GM12874 (cell line): ENCODE data around the gene BEND7.

Experiments
- TF ChIP-seq, protein P1 (sequence below): IDR thresholded peaks from 2 replicates; pipeline ENCODE4 v1.5.1; 2011; ENCODE audit warnings: low read depth, mild to moderate bottlenecking, control low read depth, low read length, moderate library complexity; ENCODE audit not compliant: insufficient read depth

BEND7 gene

DNA sequence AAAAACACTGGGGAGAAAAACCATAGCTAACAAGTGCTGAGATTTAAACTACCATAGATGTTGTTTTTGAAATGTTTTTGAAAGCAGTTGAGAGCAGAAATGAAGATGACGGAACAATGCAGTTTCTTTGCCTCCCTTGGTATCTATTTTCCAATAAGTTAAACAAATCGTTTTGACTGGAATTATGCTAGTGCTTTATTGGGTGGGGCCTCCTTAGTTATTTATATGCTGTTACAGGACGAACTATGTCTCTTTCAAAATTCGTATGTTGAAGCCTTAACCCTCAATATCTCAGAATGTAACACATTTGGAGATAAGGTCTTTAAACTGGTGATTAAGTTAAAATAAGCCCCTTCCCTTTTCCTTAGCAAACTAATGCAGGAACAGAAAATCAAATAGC is 135.2 kb downstream of the BEND7 start:
- TF ChIP-seq, protein P1, sequence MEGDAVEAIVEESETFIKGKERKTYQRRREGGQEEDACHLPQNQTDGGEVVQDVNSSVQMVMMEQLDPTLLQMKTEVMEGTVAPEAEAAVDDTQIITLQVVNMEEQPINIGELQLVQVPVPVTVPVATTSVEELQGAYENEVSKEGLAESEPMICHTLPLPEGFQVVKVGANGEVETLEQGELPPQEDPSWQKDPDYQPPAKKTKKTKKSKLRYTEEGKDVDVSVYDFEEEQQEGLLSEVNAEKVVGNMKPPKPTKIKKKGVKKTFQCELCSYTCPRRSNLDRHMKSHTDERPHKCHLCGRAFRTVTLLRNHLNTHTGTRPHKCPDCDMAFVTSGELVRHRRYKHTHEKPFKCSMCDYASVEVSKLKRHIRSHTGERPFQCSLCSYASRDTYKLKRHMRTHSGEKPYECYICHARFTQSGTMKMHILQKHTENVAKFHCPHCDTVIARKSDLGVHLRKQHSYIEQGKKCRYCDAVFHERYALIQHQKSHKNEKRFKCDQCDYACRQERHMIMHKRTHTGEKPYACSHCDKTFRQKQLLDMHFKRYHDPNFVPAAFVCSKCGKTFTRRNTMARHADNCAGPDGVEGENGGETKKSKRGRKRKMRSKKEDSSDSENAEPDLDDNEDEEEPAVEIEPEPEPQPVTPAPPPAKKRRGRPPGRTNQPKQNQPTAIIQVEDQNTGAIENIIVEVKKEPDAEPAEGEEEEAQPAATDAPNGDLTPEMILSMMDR, result no peak

DNA sequence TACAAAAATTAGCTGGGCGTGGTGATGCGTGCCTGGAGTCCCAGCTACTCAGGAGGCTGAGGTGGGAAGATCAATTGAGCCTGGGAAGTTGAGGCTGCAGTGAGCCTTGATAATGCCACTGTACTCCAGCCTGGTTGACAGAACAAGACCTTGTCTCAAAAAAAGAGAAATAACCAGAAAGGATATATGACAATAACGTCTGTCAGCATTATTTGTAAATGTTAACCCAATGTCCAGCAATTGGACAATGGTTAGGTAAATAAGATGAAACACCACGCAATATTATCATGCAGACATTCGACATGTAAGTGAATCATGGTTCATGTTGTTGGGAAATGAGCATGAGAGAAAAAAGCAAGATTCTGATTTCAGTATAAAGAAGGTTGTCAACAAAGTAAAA is 136.1 kb downstream of the BEND7 start:
- TF ChIP-seq, protein P1, result no peak
